GM12864 (cell line): ENCODE results near the gene ARSB.

Experiments
- DNase-seq: peaks from one replicate; pipeline ENCODE4 v3.0.0-alpha.2; 2011; ENCODE audit warnings: low read depth
- H3K4me3 ChIP-seq: 2 replicates; pipeline ENCODE4 v1.5.1; 2011; ENCODE audit warnings: mild to moderate bottlenecking, low read depth, low read length, control low read depth
- CTCF ChIP-seq: IDR thresholded peaks from 2 replicates; pipeline ENCODE4 v1.5.1; 2011; ENCODE audit warnings: low read depth, mild to moderate bottlenecking, moderate library complexity, low read length, control low read depth, inconsistent platforms; ENCODE audit errors: missing control alignments

ARSB gene

GRCh38 chr5:78777901-78778300 is 207.2 kb downstream of the ARSB start:
- no peak for DNase-seq
- H3K4me3 ChIP-seq: no peak overlapping the region
- TF ChIP-seq CTCF: no peak

- no peak for TF ChIP-seq CTCF
- no peak overlapping the region for H3K4me3 ChIP-seq
- DNase-seq: no peak
These were observed 208.5 kb downstream of the ARSB start for GRCh38 chr5:78776637-78777036.

GRCh38 chr5:78773655-78774054 is 211.5 kb downstream of the ARSB start:
- TF ChIP-seq CTCF: no peak
- H3K4me3 ChIP-seq: no peak overlapping the region
- no peak for DNase-seq

GRCh38 chr5:78771260-78772205 is 213.6 kb downstream of the ARSB start:
- no peak overlapping the region for H3K4me3 ChIP-seq

GRCh38 chr5:78768781-78769380 is 216.2 kb downstream of the ARSB start:
- DNase-seq: no peak
- H3K4me3 ChIP-seq: no peak overlapping the region
- no peak for TF ChIP-seq CTCF

More at GRCh38 chr5:78771260-78772205, 213.6 kb downstream of the ARSB start:
- DNase-seq: no peak
- no peak for TF ChIP-seq CTCF

- H3K4me3 ChIP-seq: no peak overlapping the region
- no peak for DNase-seq
- TF ChIP-seq CTCF: no peak
These were observed 218.7 kb downstream of the ARSB start for GRCh38 chr5:78766412-78766762.
